Colonic mucosa (tissue), 4 donors: ENCODE measurements around the gene PTPRU. TPM values are rescaled to one million over a fixed set of nuclear protein-coding genes. Genes with fewer than 3 reads are reported as not detected.
A peak's percentile ranks its signal among the peaks of the same experiment; 100 is the strongest.

Experiments
- DNase-seq: peaks from one replicate; pipeline ENCODE4 v3.0.0-alpha.2; 2020
- H3K27ac ChIP-seq: fragments of 200-600 bp; one replicate; pipeline ENCODE4 v1.8.0; 2021
- H3K27me3 ChIP-seq: fragments of 200-600 bp; one replicate; pipeline ENCODE4 v1.8.0; 2021
- H3K36me3 ChIP-seq: fragments of 200-600 bp; one replicate; pipeline ENCODE4 v1.8.0; 2021
- H3K4me1 ChIP-seq: fragments of 200-600 bp; one replicate; pipeline ENCODE4 v1.8.0; 2021; ENCODE audit warnings: mild to moderate bottlenecking
- H3K4me3 ChIP-seq: fragments of 200-600 bp; one replicate; pipeline ENCODE4 v1.8.0; 2021
- H3K9ac ChIP-seq, 2 donors: one replicate each; pipeline ENCODE4 v1.7.0; 2013; ENCODE audit warnings: control low read depth in 2 of 2, low read depth in 2 of 2, low read length in 2 of 2
- H3K9me3 ChIP-seq: fragments of 200-600 bp; one replicate; pipeline ENCODE4 v1.8.0; 2021
- intact Hi-C: fragments of 100-400 bp; cut with DNase I; formaldehyde crosslinking; loops from one replicate; pipeline ENCODE4 v1.14.1; 2022
- total RNA-seq, 2 donors: library from RNA; stranded (reverse); fragmentation: NEBNext Ultra II Directional in 1 of 2; extraction: Animal tissue kit (Norgen Biotek cat#: 25700) in 1 of 2; gene quantifications; one replicate each; pipeline ENCODE4 v1.2.1, GENCODE V29; 2021
- TF ChIP-seq, protein P1 (sequence below): fragments of 200-600 bp; IDR thresholded peaks from one replicate; pipeline ENCODE4 v1.8.0; 2022; ENCODE audit warnings: antibody characterized with exemption, mild to moderate bottlenecking
- donor health status: healthy.
- donor health status: DM: no; HTN: no; CAD: no.
- donor health status: DM: no; HTN: no; CAD: no.

The PTPRU gene
- total RNA-seq, 2 donors from 2014 or later = 2.3 to 4.8 TPM

DNA sequence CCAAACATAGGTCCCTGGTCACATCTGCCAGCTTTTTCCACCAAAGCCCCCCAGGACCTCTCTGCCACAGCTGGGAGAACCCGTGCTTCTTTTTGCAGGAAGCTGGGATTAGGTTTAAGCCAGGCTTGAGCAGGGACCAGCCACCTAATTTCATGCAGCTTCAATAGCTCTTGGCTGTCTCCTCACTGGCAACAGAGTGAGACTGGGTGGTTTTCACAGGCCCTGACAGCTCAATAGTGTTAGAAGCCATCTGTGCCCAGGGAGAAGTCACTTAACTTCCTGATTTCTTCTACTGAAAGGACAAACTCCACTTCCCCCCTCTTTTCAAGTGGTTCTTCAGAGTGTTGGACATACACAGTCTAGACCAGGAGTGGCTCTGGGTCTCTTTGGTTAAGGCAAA is 34.3 kb upstream of the PTPRU start:
- Histone ChIP-seq H3K27me3 (no peaks in the 10 kb centered on the region), H3K9ac (peak overlapping the region in 1 of 2 donors; percentile 48), H3K36me3 (no peaks in the 10 kb centered on the region), H3K4me1 (no peaks in the 10 kb centered on the region), H3K4me3 (no peak overlapping the region), H3K27ac (peak overlapping the region; percentile 44), H3K9me3 (no peaks in the 10 kb centered on the region)
- intact Hi-C loops = loop anchor here (2.0 to 5.0 kb wide), 3 partner anchors 80 to 319 kb away; partner anchors contain the start of gene TMEM200B
- DNase-seq = no peak
- TF ChIP-seq, protein P1, sequence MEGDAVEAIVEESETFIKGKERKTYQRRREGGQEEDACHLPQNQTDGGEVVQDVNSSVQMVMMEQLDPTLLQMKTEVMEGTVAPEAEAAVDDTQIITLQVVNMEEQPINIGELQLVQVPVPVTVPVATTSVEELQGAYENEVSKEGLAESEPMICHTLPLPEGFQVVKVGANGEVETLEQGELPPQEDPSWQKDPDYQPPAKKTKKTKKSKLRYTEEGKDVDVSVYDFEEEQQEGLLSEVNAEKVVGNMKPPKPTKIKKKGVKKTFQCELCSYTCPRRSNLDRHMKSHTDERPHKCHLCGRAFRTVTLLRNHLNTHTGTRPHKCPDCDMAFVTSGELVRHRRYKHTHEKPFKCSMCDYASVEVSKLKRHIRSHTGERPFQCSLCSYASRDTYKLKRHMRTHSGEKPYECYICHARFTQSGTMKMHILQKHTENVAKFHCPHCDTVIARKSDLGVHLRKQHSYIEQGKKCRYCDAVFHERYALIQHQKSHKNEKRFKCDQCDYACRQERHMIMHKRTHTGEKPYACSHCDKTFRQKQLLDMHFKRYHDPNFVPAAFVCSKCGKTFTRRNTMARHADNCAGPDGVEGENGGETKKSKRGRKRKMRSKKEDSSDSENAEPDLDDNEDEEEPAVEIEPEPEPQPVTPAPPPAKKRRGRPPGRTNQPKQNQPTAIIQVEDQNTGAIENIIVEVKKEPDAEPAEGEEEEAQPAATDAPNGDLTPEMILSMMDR = no peak

- Histone ChIP-seq H3K4me1 (no peaks in the 10 kb centered on the region), H3K27ac (peak overlapping the region; percentile 44), H3K4me3 (no peak overlapping the region), H3K27me3 (no peaks in the 10 kb centered on the region), H3K9ac (peak overlapping the region in 1 of 2 donors; percentile 48), H3K36me3 (no peaks in the 10 kb centered on the region), H3K9me3 (no peaks in the 10 kb centered on the region)
- intact Hi-C loops = loop anchor here (2.0 to 5.0 kb wide), 3 partner anchors 80 to 320 kb away; partner anchors contain the start of gene TMEM200B
- DNase-seq = peak; percentile 99
- TF ChIP-seq, protein P1 = peak; percentile 96
These were observed 33.6 kb upstream of the PTPRU start for GRCh38 chr1:29202584-29203340.

- Histone ChIP-seq H3K27ac (no peak overlapping the region), H3K9me3 (no peaks in the 10 kb centered on the region), H3K4me1 (no peaks in the 10 kb centered on the region), H3K27me3 (no peaks in the 10 kb centered on the region), H3K9ac (no peak overlapping the region), H3K4me3 (no peak overlapping the region), H3K36me3 (no peaks in the 10 kb centered on the region)
- intact Hi-C loops = loop anchor here (5.0 kb wide), 1 partner anchor 421 kb away; no protein-coding TSS in a partner anchor
- TF ChIP-seq, protein P1 = no peak
- no peak for DNase-seq
These were observed 27.9 kb upstream of the PTPRU start for GRCh38 chr1:29208442-29208841.

- TF ChIP-seq, protein P1 = no peak
- DNase-seq = no peak
- Histone ChIP-seq H3K4me3 (no peak overlapping the region), H3K9me3 (no peaks in the 10 kb centered on the region), H3K36me3 (no peaks in the 10 kb centered on the region), H3K9ac (no peak overlapping the region), H3K27ac (no peak overlapping the region), H3K27me3 (no peaks in the 10 kb centered on the region), H3K4me1 (no peaks in the 10 kb centered on the region)
- intact Hi-C loops = loop anchor here (5.0 kb wide), 1 partner anchor 422 kb away; no protein-coding TSS in a partner anchor
These were observed 27.1 kb upstream of the PTPRU start for GRCh38 chr1:29209173-29209572.

DNA sequence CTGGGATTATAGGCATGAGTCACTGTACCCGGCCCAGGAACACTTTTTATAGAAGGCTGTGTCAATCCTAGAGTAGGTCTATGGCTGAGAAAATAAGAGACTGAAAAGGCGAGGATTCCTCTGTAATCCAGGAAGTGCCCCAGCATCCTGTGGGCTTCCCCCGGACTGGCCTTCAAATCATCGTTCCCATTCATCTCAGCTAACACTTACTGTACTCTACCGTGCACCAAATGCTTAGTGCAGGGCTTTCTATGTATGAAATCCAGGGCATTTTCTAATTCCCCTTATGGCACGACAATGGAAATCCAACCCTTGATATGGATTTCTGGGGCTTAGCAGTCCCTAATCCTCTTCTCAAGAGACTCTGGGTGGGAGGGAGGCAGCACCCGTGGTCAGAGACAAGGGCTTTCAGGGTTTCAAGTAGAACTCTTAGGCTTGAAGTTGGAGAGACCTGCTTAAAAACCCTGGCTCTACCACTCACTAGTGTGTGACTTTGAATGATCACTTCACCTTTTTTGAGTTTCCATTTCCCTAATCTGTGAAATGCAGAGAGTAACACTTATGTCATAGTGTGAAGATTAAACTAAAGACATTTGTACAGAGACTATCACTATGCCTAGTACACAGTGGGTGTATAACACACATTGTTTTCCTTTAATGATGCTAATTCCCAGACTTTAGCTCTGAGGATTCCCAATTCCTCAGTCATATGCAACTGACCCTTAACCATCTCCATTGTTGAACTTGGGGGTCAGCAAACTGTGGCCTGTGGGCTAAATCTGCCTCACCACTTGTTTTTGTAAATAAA is 25.8 kb upstream of the PTPRU start:
- Histone ChIP-seq H3K27ac (no peak overlapping the region), H3K9me3 (no peaks in the 10 kb centered on the region), H3K27me3 (no peaks in the 10 kb centered on the region), H3K4me1 (no peaks in the 10 kb centered on the region), H3K36me3 (no peaks in the 10 kb centered on the region), H3K9ac (no peak overlapping the region), H3K4me3 (no peak overlapping the region)
- intact Hi-C loops = no loop called here
- DNase-seq = no peak
- TF ChIP-seq, protein P1 = no peak
